Measurements from ENCODE around the gene LAMC1.

DNA sequence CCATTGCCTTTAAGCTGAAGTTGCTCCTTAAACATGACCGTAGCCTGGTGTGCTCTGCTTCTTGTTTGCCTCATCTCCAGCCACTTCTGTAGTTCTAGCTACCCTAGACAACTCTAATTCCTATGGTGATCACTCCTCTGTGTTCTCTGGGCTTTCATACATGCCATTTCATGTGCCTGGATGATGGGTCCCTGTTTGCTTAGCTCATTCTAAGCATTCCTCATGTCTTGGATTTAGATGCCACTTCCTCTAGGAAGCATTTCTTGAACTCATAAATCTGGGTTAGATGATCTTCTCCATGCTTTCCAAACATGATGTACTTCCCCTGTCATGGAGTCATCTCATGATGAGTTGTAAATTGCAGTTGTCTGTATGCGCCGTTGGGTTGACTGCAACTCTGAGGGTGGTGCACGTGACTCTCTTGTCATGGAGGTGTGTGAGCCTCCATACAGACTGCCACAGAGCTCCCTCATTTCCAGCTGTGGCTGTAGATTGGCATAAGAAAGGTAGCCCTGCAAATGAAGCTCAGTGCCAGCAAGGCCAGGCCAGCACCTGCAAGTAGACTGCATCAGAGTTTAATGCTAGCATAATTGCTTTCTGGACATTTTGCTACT, 77.2 kb downstream of the LAMC1 start:
- TF ChIP-seq, protein P1, sequence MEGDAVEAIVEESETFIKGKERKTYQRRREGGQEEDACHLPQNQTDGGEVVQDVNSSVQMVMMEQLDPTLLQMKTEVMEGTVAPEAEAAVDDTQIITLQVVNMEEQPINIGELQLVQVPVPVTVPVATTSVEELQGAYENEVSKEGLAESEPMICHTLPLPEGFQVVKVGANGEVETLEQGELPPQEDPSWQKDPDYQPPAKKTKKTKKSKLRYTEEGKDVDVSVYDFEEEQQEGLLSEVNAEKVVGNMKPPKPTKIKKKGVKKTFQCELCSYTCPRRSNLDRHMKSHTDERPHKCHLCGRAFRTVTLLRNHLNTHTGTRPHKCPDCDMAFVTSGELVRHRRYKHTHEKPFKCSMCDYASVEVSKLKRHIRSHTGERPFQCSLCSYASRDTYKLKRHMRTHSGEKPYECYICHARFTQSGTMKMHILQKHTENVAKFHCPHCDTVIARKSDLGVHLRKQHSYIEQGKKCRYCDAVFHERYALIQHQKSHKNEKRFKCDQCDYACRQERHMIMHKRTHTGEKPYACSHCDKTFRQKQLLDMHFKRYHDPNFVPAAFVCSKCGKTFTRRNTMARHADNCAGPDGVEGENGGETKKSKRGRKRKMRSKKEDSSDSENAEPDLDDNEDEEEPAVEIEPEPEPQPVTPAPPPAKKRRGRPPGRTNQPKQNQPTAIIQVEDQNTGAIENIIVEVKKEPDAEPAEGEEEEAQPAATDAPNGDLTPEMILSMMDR (conservative IDR thresholded peaks at IDR 0.05 in 1 of 2, IDR thresholded peaks at IDR 0.05 in 1 of 2; ENCODE audit: extremely low read depth in 1 of 2, insufficient read depth in 1 of 2, low read depth in 1 of 2, low read length in 2 of 2), result no peak
- no peak for TF ChIP-seq EZH2 (IDR thresholded peaks at IDR 0.05; ENCODE audit: borderline replicate concordance, low read length)
